ENCODE data around the gene JMJD4. TPM values are rescaled to one million over a fixed set of nuclear protein-coding genes. Genes with fewer than 3 reads are reported as not detected.

The JMJD4 gene
- total and polyA plus RNA-seq, 2 of the 8 experiments (the other 6 are each of a cell fraction or from before 2014, with no cell fraction given): 13.2 to 23.3 TPM

DNA sequence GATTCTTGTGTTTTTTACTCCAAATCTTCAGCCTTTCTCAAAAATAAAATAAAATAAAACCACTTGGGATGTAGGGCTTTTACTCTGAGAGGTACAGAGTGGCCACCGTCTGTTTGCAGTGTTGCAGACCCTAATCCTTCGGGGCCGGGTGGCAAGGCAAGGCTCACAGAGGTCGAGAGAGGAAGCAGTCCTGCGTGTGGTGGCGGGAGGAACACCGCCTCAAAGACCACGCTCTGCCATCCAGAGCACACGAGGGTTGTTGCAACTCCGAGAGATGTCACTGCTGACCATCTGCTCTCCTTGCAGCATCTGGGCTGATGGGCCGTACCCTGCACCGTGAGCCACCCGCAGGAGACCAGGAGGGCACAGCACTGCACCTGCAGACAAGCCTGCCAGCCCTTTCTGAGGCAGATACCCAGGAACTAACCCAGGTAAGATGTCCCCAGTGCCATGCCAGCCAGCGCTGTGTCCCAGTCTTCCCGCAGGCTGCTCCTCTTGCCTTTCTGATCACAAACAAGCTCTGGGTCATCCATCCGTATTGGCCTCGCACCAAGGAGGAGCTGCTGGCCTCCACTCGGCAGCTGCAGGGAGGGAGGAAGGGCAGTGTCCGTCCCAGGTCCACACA is 31.7 kb upstream of the JMJD4 start (continued):
- TF ChIP-seq RXRA (IDR thresholded peaks at IDR 0.05; ENCODE audit: insufficient read depth, low read depth, low read length) (no peak), RBBP5 (IDR thresholded peaks at IDR 0.05; ENCODE audit: borderline replicate concordance, low read depth, low read length) (no peak), SRF (IDR thresholded peaks at IDR 0.05; ENCODE audit: low read depth, low read length) (no peak)
- TF ChIP-seq, protein P1, sequence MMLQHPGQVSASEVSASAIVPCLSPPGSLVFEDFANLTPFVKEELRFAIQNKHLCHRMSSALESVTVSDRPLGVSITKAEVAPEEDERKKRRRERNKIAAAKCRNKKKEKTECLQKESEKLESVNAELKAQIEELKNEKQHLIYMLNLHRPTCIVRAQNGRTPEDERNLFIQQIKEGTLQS (IDR thresholded peaks at IDR 0.05; ENCODE audit: insufficient read depth, low read depth, low read length): no peak

Data from H1 (cell line).